A549 (cell line): ENCODE measurements around the gene PEA15. TPM values are rescaled to one million over a fixed set of nuclear protein-coding genes. Genes with fewer than 3 reads are reported as not detected.

Source experiments
- ATAC-seq, 2 experiments: fragments of 200-7000 bp in 1 of 2; fragments of >200 bp in 1 of 2; cut with Nextera tagmentation in 1 of 2; cut with Tn5 transposase in 1 of 2; 3 replicates each; pipeline versions ENCODE4 v1.8.0 to v1.9.1; 2018 to 2020; ENCODE audit warnings: mild to moderate bottlenecking in 1 of 2, moderate library complexity in 1 of 2
- CTCF ChIA-PET: fragments of 300-600 bp; sonication (Branson Sonifier 250); formaldehyde crosslinking; extraction: SDS; loops from one replicate; lab custom pipeline; 2021; ENCODE audit warnings: antibody characterized with exemption, inconsistent platforms; lab: Yijun Ruan, JAX
- POLR2A ChIA-PET: fragments of 350-600 bp; formaldehyde crosslinking; extraction: SDS; loops from one replicate; lab custom pipeline; 2021; ENCODE audit warnings: antibody characterized with exemption, inconsistent platforms; lab: Yijun Ruan, JAX
- DNase-seq, 2 experiments: peaks; one replicate each; pipeline versions ENCODE4 v3.0.0 to v3.0.0-alpha.2; 2011 to 2016; ENCODE audit warnings: low read depth in 1 of 2, low spot score in 1 of 2
- FAIRE-seq: peaks from 2 replicates; lab custom pipeline; 2011; peaks lifted over from hg19 to GRCh38; lab: Jason Lieb, UNC
- H3K27ac ChIP-seq, 2 experiments: fragments of >200 bp; sonication (Bioruptor Twin); formaldehyde crosslinking; 3 replicates each; pipeline ENCODE4 v1.5.1; 2016 to 2017
- H3K4me1 ChIP-seq: fragments of >200 bp; sonication (Bioruptor Twin); formaldehyde crosslinking; 3 replicates; pipeline ENCODE4 v1.6.1; 2016
- H3K4me2 ChIP-seq: fragments of >200 bp; sonication (Bioruptor Twin); formaldehyde crosslinking; 3 replicates; pipeline ENCODE4 v1.6.1; 2016
- H3K4me3 ChIP-seq: fragments of >200 bp; sonication (Bioruptor Twin); formaldehyde crosslinking; 3 replicates; pipeline ENCODE4 v1.5.1; 2016
- H3K9me3 ChIP-seq: fragments of >200 bp; sonication (Bioruptor Twin); formaldehyde crosslinking; 3 replicates; pipeline ENCODE4 v1.6.1; 2016
- ATOH8 ChIP-seq: fragments of 250-450 bp; sonication (Bioruptor Pico); IDR thresholded peaks from 2 replicates; pipeline ENCODE4 v1.5.0; 2020; ENCODE audit warnings: low read depth, mild to moderate bottlenecking, moderate library complexity
- BHLHE40 ChIP-seq: IDR thresholded peaks from 2 replicates; pipeline ENCODE4 v1.6.1; 2012; ENCODE audit warnings: low read depth, low read length, inconsistent platforms
- CHD2 ChIP-seq: fragments of 150-350 bp; IDR thresholded peaks from 2 replicates; pipeline ENCODE4 v1.6.1; 2014; ENCODE audit warnings: low read length; ENCODE audit not compliant: partially characterized antibody
- E2F6 ChIP-seq: IDR thresholded peaks from 2 replicates; pipeline ENCODE4 v1.6.1; 2012; ENCODE audit warnings: low read depth, borderline replicate concordance
- EHMT2 ChIP-seq: fragments of 200-600 bp; sonication (generic); IDR thresholded peaks from 2 replicates; pipeline ENCODE4 v1.6.1; 2016; ENCODE audit warnings: antibody characterized with exemption, low read depth, mild to moderate bottlenecking, moderate library complexity
- ESRRA ChIP-seq: fragments of 150-350 bp; IDR thresholded peaks from 2 replicates; pipeline ENCODE4 v1.6.1; 2014; ENCODE audit warnings: mild to moderate bottlenecking, low read length, borderline replicate concordance
- FOSB ChIP-seq: fragments of 250-450 bp; sonication (Bioruptor Pico); IDR thresholded peaks from 2 replicates; pipeline ENCODE4 v1.5.0; 2020; ENCODE audit warnings: mild to moderate bottlenecking, moderate library complexity
- FOSL2 ChIP-seq, 2 experiments: fragments of 450-650 bp in 1 of 2; fragments of >200 bp in 1 of 2; sonication (Bioruptor Twin) in 1 of 2; formaldehyde crosslinking; IDR thresholded peaks; 2 replicates each; pipeline versions ENCODE4 v1.5.0 to v1.6.1; 2016 to 2020; ENCODE audit warnings: mild to moderate bottlenecking in 1 of 2, moderate library complexity in 1 of 2
- FOXS1 ChIP-seq: fragments of 250-450 bp; sonication (Bioruptor Pico); IDR thresholded peaks from 2 replicates; pipeline ENCODE4 v1.5.0; 2020; ENCODE audit warnings: mild to moderate bottlenecking, moderate library complexity
- GATA3 ChIP-seq: IDR thresholded peaks from 2 replicates; pipeline ENCODE4 v1.6.1; 2012; ENCODE audit warnings: borderline replicate concordance
- HDAC2 ChIP-seq: fragments of 200-600 bp; sonication (generic); IDR thresholded peaks from 2 replicates; pipeline ENCODE4 v1.6.1; 2016
- HES2 ChIP-seq: fragments of >200 bp; sonication (Bioruptor Twin); formaldehyde crosslinking; IDR thresholded peaks from 2 replicates; pipeline ENCODE4 v1.6.1; 2016
- HEYL ChIP-seq: fragments of 250-450 bp; sonication (Bioruptor Pico); IDR thresholded peaks from 2 replicates; pipeline ENCODE4 v1.8.0; 2021; ENCODE audit warnings: mild to moderate bottlenecking, moderate library complexity
- HOXB13 ChIP-seq: fragments of 250-450 bp; sonication (Bioruptor Pico); IDR thresholded peaks from 2 replicates; pipeline ENCODE4 v1.5.0; 2020; ENCODE audit warnings: low read depth, mild to moderate bottlenecking, moderate library complexity
- MAFK ChIP-seq: fragments of 450-650 bp; IDR thresholded peaks from 2 replicates; pipeline ENCODE4 v1.6.1; 2014; ENCODE audit not compliant: partially characterized antibody
- MAZ ChIP-seq: fragments of 150-350 bp; IDR thresholded peaks from 2 replicates; pipeline ENCODE4 v1.6.1; 2014; ENCODE audit warnings: antibody characterized with exemption, low read depth, low read length, borderline replicate concordance
- PBX3 ChIP-seq: IDR thresholded peaks from 2 replicates; pipeline ENCODE4 v1.6.1; 2012
- POLR2AphosphoS2 ChIP-seq: conservative IDR thresholded peaks from 2 replicates; pipeline ENCODE4 v1.6.1; 2012; ENCODE audit warnings: low read length, improper control_type of control experiment, inconsistent platforms
- REST ChIP-seq: fragments of 200-600 bp; sonication (generic); IDR thresholded peaks from 2 replicates; pipeline ENCODE4 v1.6.1; 2016; ENCODE audit warnings: antibody characterized with exemption, mild to moderate bottlenecking, moderate library complexity
- SMC3 ChIP-seq: fragments of >200 bp; sonication (Bioruptor Twin); formaldehyde crosslinking; IDR thresholded peaks from 3 replicates; pipeline ENCODE4 v1.6.1; 2018; ENCODE audit warnings: inconsistent platforms
- SREBF2 ChIP-seq: fragments of 450-650 bp; IDR thresholded peaks from 2 replicates; pipeline ENCODE4 v1.6.1; 2014; ENCODE audit warnings: mild to moderate bottlenecking, moderate library complexity
- USF2 ChIP-seq: fragments of 450-650 bp; IDR thresholded peaks from 2 replicates; pipeline ENCODE4 v1.6.1; 2014; ENCODE audit warnings: antibody characterized with exemption
- ZC3H11A ChIP-seq: fragments of 450-650 bp; IDR thresholded peaks from 2 replicates; pipeline ENCODE4 v1.6.1; 2014; ENCODE audit warnings: antibody characterized with exemption, mild to moderate bottlenecking
- WGBS: methylation state at CpG from one replicate; pipeline ENCODE4 v1.1.6; 2017; ENCODE audit errors: missing lambda C conversion rate; 5-methylcytosine and 5-hydroxymethylcytosine counted together
- polyA plus RNA-seq, 4 experiments: library from polyadenylated mRNA; depleted of rRNA in 3 of 4; stranded (reverse); fragments of >200 nt; fragmentation: RNase III in 1 of 4; extraction: RNeasy Plus Mini Kit Qiagen cat#74134 plus additional on column Dnase treatment in 1 of 4; gene quantifications; 2 replicates in 3 of 4; 3 replicates in 1 of 4; pipeline ENCODE4 v1.2.3, GENCODE V29; 2011 to 2017

Gene PEA15
- polyA plus RNA-seq, 2 of the 4 experiments (the other 2 are of a cell fraction) = 115 to 136 TPM

GRCh38 chr1:160168016-160168415 is 37.2 kb upstream of the PEA15 start:
- POLR2A ChIA-PET = no interaction called here
- no peak overlapping the region for H3K4me3 ChIP-seq
- H3K4me2 ChIP-seq = no peak overlapping the region
- H3K27ac ChIP-seq = no peak overlapping the region
- FAIRE-seq = no peak
- DNase-seq = no peak
- CTCF ChIA-PET = interaction anchor here (0.9 to 3.5 kb wide), 3 partner anchors 24 to 67 kb away, joined by 3 to 22 read pairs (median 8); partner anchors contain the start of gene CASQ1
- 73% methylated on average over 5 of the region's 5 CpGs for WGBS
- TF ChIP-seq REST (no peak), FOXS1 (CRISPR knock-in tag) (no peak), ESRRA (no peak), E2F6 (no peak), HES2 (no peak), CHD2 (no peak), GATA3 (no peak)
- ATAC-seq = no peak
- no peaks in the 10 kb centered on the region for H3K4me1 ChIP-seq
- no peaks in the 10 kb centered on the region for H3K9me3 ChIP-seq

- POLR2A ChIA-PET = no interaction called here
- DNase-seq (no peak), FAIRE-seq (no peak)
- Histone ChIP-seq H3K4me1 (no peaks in the 10 kb centered on the region), H3K4me3 (no peak overlapping the region), H3K4me2 (no peak overlapping the region), H3K9me3 (no peaks in the 10 kb centered on the region)
- CTCF ChIA-PET = interaction anchor here (0.7 to 3.5 kb wide), 7 partner anchors 9 to 123 kb away, joined by 3 to 22 read pairs (median 4); partner anchors contain the start of gene CASQ1
- no peak for TF ChIP-seq ZC3H11A
- no peak for TF ChIP-seq FOSL2 (IDR thresholded peaks at IDR 0.05)
- TF ChIP-seq FOSL2 (CRISPR knock-in tag; IDR thresholded peaks at IDR 0.05) = no peak
- no peak for TF ChIP-seq HES2
- no peak for TF ChIP-seq PBX3
- TF ChIP-seq, all 56 proteins: peak for 0
- 76% methylated on average over 13 of the region's 13 CpGs for WGBS
- ATAC-seq = peak in 1 of 2 experiments; percentile 60; a peak in 3 of 6 replicates
- H3K27ac ChIP-seq = no peak overlapping the region
Observed at GRCh38 chr1:160168609-160169369, 36.4 kb upstream of the PEA15 start.

GRCh38 chr1:160169553-160170399 is 35.4 kb upstream of the PEA15 start:
- DNase-seq = no peak
- H3K4me2 ChIP-seq = no peak overlapping the region
- ATAC-seq = no peak
- H3K9me3 ChIP-seq = no peaks in the 10 kb centered on the region
- H3K4me1 ChIP-seq = no peaks in the 10 kb centered on the region
- H3K4me3 ChIP-seq = no peak overlapping the region
- no peak overlapping the region for H3K27ac ChIP-seq
- 70% methylated on average over 15 of the region's 15 CpGs for WGBS
- no peak for FAIRE-seq
- ChIA-PET POLR2A (no interaction called here), CTCF (interaction anchor here (0.7 to 3.5 kb wide), 6 partner anchors 10 to 122 kb away, joined by 3 to 22 read pairs (median 4); partner anchors contain the start of gene CASQ1)
- no peak for TF ChIP-seq ATOH8 (CRISPR knock-in tag)
- TF ChIP-seq USF2 = no peak
- TF ChIP-seq HDAC2 = no peak
- no peak for TF ChIP-seq HEYL (CRISPR knock-in tag)
- no peak for TF ChIP-seq SMC3
- no peak for TF ChIP-seq SREBF2
- TF ChIP-seq MAFK = no peak
- TF ChIP-seq FOXS1 (CRISPR knock-in tag) = no peak
- TF ChIP-seq BHLHE40 = no peak
- TF ChIP-seq EHMT2 = no peak
- TF ChIP-seq HOXB13 (CRISPR knock-in tag) = no peak
- TF ChIP-seq FOSB (CRISPR knock-in tag) = no peak
- TF ChIP-seq MAZ = no peak
- no peak for TF ChIP-seq POLR2AphosphoS2
